ENCODE data around the gene CHRNA10. TPM values are rescaled to one million over a fixed set of nuclear protein-coding genes. Genes with fewer than 3 reads are reported as not detected.

CHRNA10 gene
- total RNA-seq, 2 experiments from 2014 or later, result 2.6 to 3.3 TPM

- Histone ChIP-seq H3K36me3 (ENCODE audit: insufficient read depth, low read length) (peaks cover 97% of the 10 kb centered on the region), H3K4me1 (ENCODE audit: insufficient read depth, low read length, poor library complexity, severe bottlenecking) (no peaks in the 10 kb centered on the region), H3K4me3 (ENCODE audit: low read depth, low read length, poor library complexity, severe bottlenecking) (no peak overlapping the region), H3K27ac (ENCODE audit: low read depth, low read length, poor library complexity, severe bottlenecking) (no peak overlapping the region), H3K79me2 (ENCODE audit: insufficient read depth, low read depth, low read length) (no peaks in the 10 kb centered on the region), H3K9me3 (ENCODE audit: low read length) (no peaks in the 10 kb centered on the region), H3K4me2 (ENCODE audit: low read length) (no peak overlapping the region), H2AFZ (ENCODE audit: low read length) (no peak overlapping the region), H3K9me2 (ENCODE audit: insufficient read depth, low read length) (no peaks in the 10 kb centered on the region), H4K20me1 (ENCODE audit: insufficient read depth, low read length) (no peaks in the 10 kb centered on the region)
- BruUV-seq (replicated peaks), result no TSS peak
- CTCF ChIA-PET (ENCODE audit: unreplicated experiment), result no interaction called here
- intact Hi-C loops (cut with micrococcal nuclease; ENCODE audit: unreplicated experiment), result no loop called here
- DNase-seq (ENCODE audit: low spot score), result no peak
- POLR2A ChIA-PET, result interaction anchor here (0.6 kb wide), 1 partner anchor 153 kb away, joined by 7 read pairs; no protein-coding TSS in a partner anchor
- TF ChIP-seq EZH2phosphoT487 (IDR thresholded peaks at IDR 0.05; ENCODE audit: borderline replicate concordance, low read depth, low read length) (no peak), CTCF (conservative IDR thresholded peaks at IDR 0.05; ENCODE audit: low read length) (no peak)
Measured at GRCh38 chr11:3675971-3676370, 4.8 kb upstream of the CHRNA10 start.

- H3K4me1 ChIP-seq (ENCODE audit: insufficient read depth, low read length, poor library complexity, severe bottlenecking), result no peaks in the 10 kb centered on the region
- H3K9me2 ChIP-seq (ENCODE audit: insufficient read depth, low read length), result no peaks in the 10 kb centered on the region
- no peaks in the 10 kb centered on the region for H3K79me2 ChIP-seq (ENCODE audit: insufficient read depth, low read depth, low read length)
- intact Hi-C loops (cut with micrococcal nuclease; ENCODE audit: unreplicated experiment), result no loop called here
- BruUV-seq (replicated peaks), result no TSS peak
- H3K36me3 ChIP-seq (ENCODE audit: insufficient read depth, low read length), result peaks cover 92% of the 10 kb centered on the region
- H3K27ac ChIP-seq (ENCODE audit: low read depth, low read length, poor library complexity, severe bottlenecking), result no peak overlapping the region
- TF ChIP-seq CTCF (conservative IDR thresholded peaks at IDR 0.05; ENCODE audit: low read length) (no peak), EZH2phosphoT487 (IDR thresholded peaks at IDR 0.05; ENCODE audit: borderline replicate concordance, low read depth, low read length) (no peak)
- no peak overlapping the region for H2AFZ ChIP-seq (ENCODE audit: low read length)
- no peak overlapping the region for H3K4me3 ChIP-seq (ENCODE audit: low read depth, low read length, poor library complexity, severe bottlenecking)
- no peak overlapping the region for H3K4me2 ChIP-seq (ENCODE audit: low read length)
- CTCF ChIA-PET (ENCODE audit: unreplicated experiment), result interaction anchor here (0.6 kb wide), 1 partner anchor 7 kb away, joined by 4 read pairs; no protein-coding TSS in a partner anchor
- POLR2A ChIA-PET, result interaction anchor here (0.6 to 1.1 kb wide), 3 partner anchors 9 to 145 kb away, joined by 3 to 5 read pairs (median 3); no protein-coding TSS in a partner anchor
- no peak for DNase-seq (ENCODE audit: low spot score)
- no peaks in the 10 kb centered on the region for H4K20me1 ChIP-seq (ENCODE audit: insufficient read depth, low read length)
- H3K9me3 ChIP-seq (ENCODE audit: low read length), result no peaks in the 10 kb centered on the region
Measured at GRCh38 chr11:3674189-3674588, 3.0 kb upstream of the CHRNA10 start.

GRCh38 chr11:3669742-3670183 lies 1.4 kb downstream of the CHRNA10 start:
- Histone ChIP-seq H3K4me3 (ENCODE audit: low read depth, low read length, poor library complexity, severe bottlenecking) (no peak overlapping the region), H3K36me3 (ENCODE audit: insufficient read depth, low read length) (peaks cover 62% of the 10 kb centered on the region), H3K4me1 (ENCODE audit: insufficient read depth, low read length, poor library complexity, severe bottlenecking) (no peaks in the 10 kb centered on the region), H3K79me2 (ENCODE audit: insufficient read depth, low read depth, low read length) (no peaks in the 10 kb centered on the region), H3K9me2 (ENCODE audit: insufficient read depth, low read length) (no peaks in the 10 kb centered on the region), H3K4me2 (ENCODE audit: low read length) (no peak overlapping the region), H3K9me3 (ENCODE audit: low read length) (no peaks in the 10 kb centered on the region), H4K20me1 (ENCODE audit: insufficient read depth, low read length) (no peaks in the 10 kb centered on the region), H3K27ac (ENCODE audit: low read depth, low read length, poor library complexity, severe bottlenecking) (no peak overlapping the region), H2AFZ (ENCODE audit: low read length) (no peak overlapping the region)
- BruUV-seq (replicated peaks), result no TSS peak
- ChIA-PET POLR2A (no interaction called here), CTCF (ENCODE audit: unreplicated experiment) (no interaction called here)
- no peak for DNase-seq (ENCODE audit: low spot score)
- TF ChIP-seq EZH2phosphoT487 (IDR thresholded peaks at IDR 0.05; ENCODE audit: borderline replicate concordance, low read depth, low read length) (no peak), CTCF (conservative IDR thresholded peaks at IDR 0.05; ENCODE audit: low read length) (no peak)
- intact Hi-C loops (cut with micrococcal nuclease; ENCODE audit: unreplicated experiment), result no loop called here

All from OCI-LY7 (cell line).